NCI-H2196 treated with DMSO at 0.1 percent for 48 hours (cell line): ENCODE results near the gene LMBRD1.
"Not testable (repeated sequence)": the region's sequence is repeated elsewhere in the genome, so short reads cannot be mapped to it uniquely, and the experiment has no call there.

Experiments used
- DNase-seq: peaks from one replicate; lab custom pipeline; 2025; ENCODE audit not compliant: unreplicated experiment; lab: John Stamatoyannopoulos, UW

The LMBRD1 gene

DNA sequence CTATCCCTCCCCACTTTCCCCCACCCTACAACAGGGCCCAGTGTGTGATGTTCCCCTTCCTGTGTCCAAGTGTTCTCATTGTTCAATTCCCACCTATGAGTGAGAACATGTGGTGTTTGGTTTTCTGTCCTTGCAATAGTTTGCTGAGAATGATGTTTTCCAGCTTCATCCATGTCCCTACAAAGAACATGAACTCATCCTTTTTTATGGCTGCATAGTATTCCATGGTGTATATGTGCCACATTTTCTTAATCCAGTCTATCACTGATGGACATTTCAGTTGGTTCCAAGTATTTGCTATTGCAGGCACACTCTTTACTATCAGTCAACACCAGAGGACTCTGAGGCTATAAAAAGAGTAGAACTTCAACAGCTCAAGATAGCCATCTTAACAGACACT is 2.0 kb upstream of the LMBRD1 start:
- not testable (repeated sequence) for DNase-seq

DNA sequence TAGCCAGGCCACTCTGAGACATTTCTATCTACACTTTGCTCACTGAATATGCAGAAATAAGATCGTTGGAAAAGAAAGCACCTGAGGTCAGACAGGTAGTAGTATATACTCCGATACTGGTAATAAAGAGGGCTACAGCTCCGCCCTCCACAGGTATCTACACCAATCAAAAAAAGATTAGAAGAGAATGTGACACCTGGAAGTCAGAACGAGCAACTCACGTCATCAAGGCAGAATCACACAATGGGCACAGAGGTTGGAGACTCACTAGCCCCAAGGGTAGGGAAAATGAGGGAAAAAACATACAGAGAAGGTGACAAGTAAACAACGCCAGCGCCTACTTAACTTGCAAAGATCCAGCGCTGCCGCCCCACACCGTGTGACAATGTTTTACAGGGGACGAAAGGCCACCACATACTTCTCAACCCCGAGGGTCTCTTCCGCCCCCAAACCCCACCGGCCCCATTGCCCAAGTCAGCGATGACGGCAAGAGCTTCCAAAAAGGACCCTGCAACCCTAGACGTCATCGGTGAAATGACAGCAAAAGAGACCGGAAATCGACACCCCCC is 653 bp downstream of the LMBRD1 start:
- peak; percentile 46 for DNase-seq

DNA sequence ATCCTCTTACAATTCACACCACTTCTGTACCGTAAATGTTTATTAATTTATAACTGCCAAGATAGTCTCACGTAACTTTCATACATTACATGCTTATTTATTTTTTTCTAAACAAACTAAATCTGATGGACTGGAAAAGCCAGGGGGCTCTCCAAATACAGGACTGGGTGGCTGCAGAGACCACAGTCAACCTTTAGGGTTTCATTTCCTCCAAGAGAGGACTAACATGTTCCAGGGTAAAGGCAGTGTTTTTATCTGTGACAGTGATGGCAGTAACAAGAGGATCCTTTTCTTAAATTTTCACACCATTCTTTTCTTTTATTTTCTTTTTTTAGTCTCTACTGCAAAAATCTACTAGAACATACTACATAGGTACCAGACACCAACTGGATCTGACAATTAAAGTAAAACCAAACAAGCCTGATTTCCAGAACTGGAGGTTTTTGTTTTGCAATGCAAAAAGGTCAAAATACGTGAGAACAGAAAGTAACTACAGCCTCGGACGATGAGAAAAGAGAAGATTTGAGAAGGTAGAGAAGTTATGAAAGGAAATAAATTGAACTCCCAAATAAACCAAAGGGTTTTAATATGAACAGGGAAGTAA is 1.2 kb downstream of the LMBRD1 start:
- DNase-seq = no peak

DNA sequence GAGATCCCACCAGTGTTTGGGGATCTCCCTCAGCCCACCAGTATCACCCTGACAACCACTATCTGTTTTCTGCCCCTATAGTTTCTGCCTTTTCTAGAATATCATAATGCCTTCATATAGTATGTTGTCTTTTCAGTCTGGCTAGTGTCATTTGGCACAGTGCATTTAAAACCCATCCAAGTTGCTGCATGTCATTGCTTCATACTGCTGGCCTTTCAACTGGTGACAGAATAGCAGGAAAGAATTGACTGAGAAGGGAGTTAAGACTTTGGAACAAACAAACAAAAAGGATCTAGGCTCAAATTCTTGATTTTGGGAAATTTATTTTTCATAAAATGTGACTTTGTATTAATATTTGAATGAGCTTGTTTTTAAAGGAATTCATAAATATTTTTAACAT is 4.5 kb downstream of the LMBRD1 start:
- DNase-seq = no peak

DNA sequence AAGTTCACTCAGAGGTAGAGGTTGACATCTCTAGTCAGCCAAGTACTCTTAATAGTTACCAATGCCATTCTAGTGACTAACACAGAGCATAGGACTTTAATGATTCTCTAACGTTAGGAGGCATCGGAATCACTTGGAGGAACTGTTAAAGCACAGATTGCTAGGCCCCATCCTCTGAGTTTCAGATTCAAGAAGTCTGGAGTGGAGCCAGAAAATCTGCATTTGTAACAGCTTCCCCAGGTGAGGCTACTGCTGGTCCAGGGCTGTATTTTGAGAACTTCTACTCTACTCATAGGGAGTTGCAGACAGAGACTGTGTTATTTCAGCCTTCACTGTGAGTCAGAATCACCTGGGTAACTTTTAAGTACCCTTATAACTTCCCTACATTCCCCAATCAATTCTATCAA is 5.7 kb downstream of the LMBRD1 start:
- no peak for DNase-seq

DNA sequence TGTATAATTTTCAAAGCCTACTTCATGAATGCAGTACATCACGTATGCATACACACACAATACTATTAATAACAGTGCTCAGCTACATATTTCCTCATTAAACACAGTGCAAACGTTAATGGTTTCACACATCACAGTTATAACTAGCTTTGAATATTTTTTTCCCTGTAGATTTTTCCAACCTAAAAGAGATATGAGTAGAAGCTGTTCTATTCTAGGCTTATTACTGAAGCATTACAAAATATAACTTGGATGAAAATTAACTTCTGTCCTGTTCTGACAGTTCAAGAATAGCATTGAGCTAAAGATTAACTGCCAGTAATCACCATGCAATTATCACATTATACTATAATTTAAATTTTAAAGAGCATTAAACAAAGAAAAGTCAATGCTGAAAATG is 6.2 kb downstream of the LMBRD1 start:
- no peak for DNase-seq

DNA sequence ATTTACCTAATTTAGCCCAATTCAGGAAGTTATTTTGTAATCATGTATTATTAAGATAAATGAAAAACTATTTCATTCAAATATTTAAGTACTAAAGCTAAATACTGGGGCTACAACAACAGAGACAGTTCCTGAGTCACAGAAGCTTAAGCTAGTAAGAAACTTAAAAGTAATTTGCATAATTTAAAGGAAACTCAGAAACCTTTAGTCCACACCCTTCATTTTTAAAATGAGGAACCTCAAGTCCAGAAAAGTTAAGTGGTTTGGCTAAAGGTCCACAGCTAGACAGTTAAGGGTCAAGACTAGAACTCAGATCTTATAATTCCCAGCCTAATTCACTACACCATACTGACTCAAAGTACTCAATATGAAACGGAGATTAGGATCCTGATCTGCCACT is 7.2 kb downstream of the LMBRD1 start:
- DNase-seq = no peak

DNA sequence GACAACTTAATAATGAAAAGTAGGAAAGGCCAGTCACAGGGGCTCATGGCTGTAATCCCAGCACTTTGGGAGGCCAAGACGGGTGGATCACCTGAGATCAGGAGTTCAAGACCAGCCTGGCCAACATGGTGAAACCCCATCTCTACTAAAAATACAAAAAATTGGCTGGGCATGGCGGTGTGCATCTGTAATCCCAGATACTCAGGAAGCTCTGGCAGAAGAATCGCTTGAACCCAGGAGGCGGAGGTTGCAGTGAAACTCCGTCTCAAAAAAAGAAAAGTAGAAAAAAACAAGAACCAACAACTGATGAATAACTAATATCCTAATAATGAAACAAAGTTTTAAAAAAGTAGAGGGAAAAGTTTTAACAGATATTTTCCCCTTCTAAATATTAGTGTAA is 9.4 kb downstream of the LMBRD1 start:
- DNase-seq = not testable (repeated sequence)

DNA sequence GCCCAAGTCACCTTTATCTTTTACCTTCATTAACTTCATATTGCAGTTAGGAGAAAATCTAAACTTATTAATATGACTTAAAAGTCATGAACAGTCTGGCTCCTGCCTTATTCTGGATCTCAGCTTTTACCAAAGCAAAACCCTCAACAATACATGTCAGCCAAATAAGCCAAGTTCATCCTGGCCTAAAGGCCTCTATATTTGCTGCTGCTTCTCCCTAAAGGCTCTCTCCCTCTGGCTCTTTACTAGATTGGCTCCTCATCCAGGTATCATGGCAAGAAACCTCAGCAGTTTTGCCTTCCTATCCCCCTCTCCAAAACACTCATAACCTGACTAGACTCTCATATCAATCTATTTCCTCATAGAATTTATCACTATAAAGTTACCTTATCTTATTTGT is 11.1 kb downstream of the LMBRD1 start:
- DNase-seq = no peak

DNA sequence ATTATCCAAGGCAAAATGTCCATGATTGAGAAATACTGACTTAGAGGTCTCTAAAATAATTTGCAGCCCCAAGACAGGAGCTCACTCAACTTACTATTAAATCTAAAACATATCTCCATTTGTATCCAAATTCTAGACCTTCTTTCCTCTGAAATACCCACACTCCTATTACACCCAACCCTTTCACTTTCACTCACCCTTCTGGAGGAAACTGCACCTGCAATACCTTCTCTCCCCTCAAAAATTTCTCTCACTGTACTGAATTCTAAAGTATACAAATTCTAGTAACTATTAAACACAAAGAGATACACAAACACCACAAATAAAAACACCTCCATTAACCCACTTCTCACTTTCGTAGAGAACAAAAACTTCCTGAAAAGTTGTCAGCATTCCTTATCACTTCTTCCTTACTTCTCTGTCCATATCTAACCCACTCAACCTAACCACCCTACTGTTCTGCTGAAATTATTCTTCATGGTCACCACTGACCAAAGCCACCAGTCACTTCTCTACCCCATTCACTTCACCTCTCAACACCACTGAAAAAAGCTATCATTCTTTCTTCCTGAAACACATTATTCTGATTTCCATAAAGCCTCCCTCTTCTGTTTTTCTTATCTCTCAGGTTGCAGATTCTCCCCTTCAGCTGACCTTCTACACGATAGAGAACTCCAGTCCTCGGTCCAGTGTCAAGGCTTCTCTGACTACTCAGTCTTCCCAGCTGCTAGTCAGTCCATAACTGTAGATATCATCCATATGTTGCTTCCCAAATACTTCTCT is 12.0 kb downstream of the LMBRD1 start:
- no peak for DNase-seq

DNA sequence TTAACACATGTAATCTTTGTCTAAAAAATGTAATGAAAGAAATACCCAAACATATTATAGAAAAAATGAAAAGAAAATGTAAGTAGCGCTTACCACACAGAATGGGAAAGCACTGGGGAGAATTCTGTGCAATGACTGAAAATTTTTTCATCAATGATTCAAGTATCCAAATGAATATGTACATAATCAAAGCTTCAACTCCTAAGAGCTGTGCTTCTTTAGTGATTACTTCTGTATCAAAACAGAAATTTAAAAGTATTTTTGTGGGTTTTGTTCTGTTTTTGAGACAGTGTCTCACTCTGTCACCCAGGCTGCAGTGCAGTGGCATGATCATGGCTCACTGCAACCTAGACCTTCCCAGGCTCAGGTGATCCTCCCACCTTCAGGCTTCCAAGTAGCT is 13.7 kb downstream of the LMBRD1 start:
- no peak for DNase-seq

DNA sequence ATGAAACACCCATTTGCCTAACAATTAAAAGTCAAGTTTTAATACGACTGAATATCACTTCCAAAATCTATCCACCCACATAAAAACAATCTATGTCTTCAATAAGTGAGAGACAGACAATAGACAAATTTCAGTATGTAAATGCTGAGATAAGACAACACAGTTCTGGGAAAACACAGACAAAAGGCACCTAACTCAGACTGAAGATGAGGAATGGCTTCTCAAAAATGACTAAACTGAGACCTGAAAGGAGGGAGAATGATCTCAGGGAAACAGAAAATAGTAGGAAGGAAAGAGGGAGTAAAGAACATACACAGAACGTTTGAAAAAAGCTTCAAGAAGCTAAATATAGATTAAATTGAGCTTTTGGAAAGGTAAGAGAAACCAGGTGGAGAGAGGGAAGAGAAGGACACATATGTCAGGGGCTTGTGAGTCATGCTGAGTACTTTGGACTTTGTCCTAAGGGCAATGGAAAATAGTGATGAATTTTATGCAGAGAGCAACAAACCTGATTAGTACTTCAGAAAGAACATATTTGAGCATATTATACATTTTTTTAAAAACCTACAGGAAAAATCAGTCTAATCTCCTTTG is 16.1 kb downstream of the LMBRD1 start:
- no peak for DNase-seq

DNA sequence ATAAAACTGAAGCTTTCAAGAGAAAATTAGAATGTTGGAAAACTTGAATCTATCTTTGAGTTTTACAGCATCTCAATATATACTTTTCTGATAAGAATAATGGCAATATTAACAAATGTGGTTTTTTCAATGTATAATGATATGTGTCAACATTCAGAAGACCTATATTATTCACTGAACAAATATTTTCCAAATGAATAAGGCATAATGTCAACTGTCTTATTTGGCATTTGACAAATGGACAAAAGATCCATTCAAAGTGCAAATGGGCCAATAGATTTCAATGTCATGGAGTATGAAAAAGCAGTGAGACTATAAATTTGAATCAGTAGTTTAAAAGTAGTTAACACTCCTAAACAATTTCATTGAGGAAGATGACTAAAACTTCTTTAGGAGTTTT is 20.9 kb downstream of the LMBRD1 start:
- DNase-seq = no peak

DNA sequence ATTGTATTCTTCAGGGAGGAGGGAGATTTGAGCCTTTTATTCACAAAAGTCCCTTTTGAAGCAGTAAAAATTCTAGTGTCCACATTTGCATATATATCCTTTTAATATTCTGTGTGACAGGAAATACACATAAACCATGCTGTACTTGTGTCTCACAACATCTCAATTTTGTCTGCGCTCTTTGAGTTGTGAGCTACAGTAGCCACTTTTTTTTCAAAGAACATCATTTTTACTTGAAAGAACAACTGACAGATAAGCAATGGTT is 21.3 kb downstream of the LMBRD1 start:
- DNase-seq = no peak

DNA sequence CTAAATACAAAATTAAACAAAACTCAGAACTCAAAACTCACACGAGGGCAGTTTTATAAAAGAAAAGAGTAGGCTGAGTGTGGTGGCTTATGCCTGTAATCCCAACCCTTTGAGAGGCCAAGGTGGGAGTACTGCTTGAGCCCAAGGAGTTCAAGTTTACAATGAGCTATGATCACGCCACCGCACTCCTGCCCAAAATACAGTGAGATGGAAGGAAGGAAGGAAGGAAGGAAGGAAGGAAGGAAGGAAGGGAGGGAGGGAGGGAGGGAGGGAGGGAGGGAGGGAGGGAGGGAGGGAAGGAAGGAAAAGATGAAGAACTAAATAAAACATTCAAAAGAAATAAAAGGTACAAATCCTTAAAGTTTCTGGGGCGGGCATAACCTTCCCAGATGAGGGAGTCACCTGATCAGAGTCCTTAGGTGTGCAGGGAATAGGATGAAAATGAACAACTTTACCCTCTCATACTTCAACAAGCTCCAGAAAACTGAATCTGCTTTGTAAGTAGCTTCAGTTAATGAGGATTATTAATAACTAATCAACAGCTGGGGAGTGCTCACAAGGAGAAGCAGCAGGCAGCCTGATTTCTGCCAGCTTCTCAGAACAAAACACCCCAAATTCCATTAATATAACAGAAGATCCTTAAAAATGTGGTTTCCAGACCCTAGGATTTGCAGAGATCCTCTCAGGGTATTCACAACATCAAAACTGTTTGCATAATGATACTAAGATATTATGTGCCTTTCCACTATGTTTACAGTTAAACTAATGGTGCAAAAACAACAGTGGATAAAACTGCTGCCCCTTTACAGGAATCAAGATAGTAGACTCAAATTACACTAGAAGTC is 21.8 kb downstream of the LMBRD1 start:
- no peak for DNase-seq

DNA sequence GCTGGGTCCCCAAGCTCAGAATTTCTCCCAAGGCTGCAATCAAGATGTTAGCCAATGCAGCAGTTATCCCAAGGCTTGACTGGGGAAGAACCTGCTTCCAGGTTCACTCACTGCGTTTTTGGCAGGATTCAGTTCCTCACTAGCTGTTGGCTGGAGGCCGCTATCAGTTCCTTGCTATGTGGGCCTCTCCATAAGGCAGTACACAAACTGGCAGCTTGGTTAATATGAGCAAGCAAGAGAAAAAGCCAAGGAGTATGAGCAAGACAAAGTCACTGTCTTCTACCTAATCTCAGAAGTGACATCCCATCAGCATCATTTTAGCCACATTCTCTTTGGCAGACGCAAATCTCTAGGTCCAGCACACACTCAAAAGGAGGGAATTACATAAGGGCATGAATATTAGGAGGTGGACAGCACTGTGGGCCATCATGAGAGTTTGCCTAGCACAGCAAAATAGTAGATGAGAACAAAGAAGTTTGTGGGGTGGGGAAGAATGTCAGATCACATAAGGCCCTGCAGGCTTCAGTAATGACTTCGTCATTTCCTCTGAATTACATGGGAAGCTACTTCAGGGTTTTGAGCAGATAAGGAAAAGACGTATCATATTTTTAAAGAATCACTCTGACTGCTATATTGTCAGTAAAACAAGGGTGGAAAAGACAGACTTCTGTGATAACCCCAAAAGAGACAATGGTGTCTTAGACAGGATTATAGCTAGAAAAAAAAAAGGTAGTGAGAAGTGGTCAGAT is 25.5 kb downstream of the LMBRD1 start:
- no peak for DNase-seq

DNA sequence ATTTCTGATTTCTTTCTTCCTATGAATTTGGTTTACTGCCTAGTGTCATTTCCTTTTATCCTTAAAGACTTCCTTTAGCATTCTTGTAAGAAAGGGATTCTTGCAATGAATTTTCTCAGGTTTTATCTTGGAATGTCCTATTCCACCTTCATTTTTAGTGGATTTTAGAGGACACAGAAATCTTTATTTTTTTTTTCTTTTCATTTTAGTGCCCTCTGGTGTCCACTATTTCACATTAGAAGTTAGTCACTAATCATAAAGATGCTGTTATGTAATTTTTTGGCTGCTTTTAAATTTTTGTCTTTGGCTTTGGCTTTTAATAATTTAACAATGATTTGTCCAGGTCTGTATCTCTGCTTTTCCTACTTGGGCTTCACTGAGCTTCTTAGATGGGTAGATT is 28.1 kb downstream of the LMBRD1 start:
- no peak for DNase-seq

DNA sequence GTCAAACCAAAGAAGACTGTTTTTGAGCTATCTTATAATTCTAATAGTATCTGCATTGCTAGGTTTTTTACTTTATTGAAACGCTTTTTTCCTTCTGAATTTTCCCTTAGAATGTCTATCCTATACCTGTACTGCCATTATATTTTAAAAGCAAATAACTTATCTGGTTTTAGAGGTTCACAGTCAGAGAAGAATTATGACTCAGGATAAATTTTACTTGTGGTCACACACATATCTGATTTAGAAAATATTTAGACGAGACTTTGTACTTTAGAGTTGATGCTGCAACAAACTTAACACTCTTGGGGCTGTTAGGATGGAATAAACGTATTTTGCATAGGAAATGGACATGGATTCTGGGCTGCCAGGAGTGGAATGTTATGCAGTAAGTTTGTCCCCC is 33.0 kb downstream of the LMBRD1 start:
- DNase-seq = no peak

DNA sequence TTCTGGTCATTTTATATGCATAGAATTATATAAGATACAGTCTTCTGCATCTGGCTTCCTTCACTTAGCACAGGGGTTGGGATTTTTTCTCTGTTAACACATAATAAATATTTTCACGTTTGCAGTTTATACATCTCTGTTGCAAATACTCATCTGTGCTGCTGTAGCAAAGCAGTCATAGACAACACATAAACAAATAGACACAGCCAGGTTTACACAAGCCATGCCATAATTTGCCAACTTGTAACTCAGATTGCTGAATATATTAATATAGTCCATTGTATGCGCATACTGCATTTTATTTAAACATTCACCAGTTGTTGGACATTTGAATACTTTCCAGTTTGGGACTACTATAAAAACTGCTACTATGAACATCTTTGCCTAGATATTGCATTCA is 35.0 kb downstream of the LMBRD1 start:
- DNase-seq = no peak

DNA sequence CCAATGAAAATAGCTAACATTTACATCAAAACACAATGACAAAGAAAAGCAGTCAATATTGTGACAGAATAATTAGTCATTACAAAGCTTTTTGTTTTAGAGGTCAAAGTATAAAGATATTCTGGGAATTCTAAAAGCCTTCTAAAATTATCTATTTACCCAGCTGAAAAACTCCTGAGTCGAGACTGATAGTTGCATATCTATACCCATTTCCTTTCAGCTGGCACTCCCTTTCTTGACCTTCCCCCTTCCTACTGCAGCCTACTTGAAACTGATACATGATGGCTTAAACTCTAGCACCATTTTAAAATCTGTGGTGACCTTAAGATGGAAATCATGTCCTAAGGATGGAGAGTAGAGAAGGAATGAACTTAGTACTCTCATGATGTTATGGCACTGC is 38.6 kb downstream of the LMBRD1 start:
- no peak for DNase-seq

DNA sequence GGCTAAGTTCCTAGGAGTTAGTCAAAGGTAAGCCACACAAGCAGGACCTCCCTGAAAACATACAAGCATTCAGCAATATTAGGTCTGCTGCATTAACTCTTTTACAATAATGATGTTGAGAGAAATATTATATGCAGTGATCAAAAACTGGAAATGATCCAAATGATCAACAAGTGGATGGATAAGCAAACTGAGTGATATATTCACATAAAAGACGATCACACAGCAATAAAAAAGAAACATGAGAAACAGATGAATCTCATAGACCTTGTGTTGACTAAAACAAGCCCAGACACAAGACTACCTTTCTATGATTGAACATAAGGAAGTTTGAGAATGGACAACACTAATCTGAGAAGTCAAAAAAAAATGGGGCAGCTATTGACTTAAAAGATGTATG is 39.9 kb downstream of the LMBRD1 start:
- no peak for DNase-seq
